GM18517 (cell line): ENCODE measurements around the gene ADM.
"Not testable (repeated sequence)": the region's sequence is repeated elsewhere in the genome, so short reads cannot be mapped to it uniquely, and the experiment has no call there.

Source experiments
- ATAC-seq: cut with Tn5 transposase; IDR thresholded peaks from one replicate; pipeline ENCODE4 v1.9.1; 2021; ENCODE audit warnings: mild to moderate bottlenecking, moderate library complexity; ENCODE audit not compliant: unreplicated experiment

Gene ADM

GRCh38 chr11:10304495-10305261, at the start of gene ADM:
Gene ADM (plus strand): TSS chr11:10305073. CDS start chr11:10305701, 628 bp downstream.
- ATAC-seq, result no peak

GRCh38 chr11:10255388-10256125, 49.3 kb upstream of the ADM start:
- no peak for ATAC-seq

GRCh38 chr11:10257478-10257877, 47.4 kb upstream of the ADM start:
- no peak for ATAC-seq

GRCh38 chr11:10261821-10262220, 43.1 kb upstream of the ADM start:
- ATAC-seq, result no peak

- ATAC-seq, result no peak
Measured at GRCh38 chr11:10263929-10264328, 40.9 kb upstream of the ADM start.

GRCh38 chr11:10264716-10265115, 40.2 kb upstream of the ADM start:
- ATAC-seq, result not testable (repeated sequence)

- ATAC-seq, result no peak
Measured at GRCh38 chr11:10265936-10266335, 38.9 kb upstream of the ADM start.

- ATAC-seq, result no peak
Measured at GRCh38 chr11:10267821-10268220, 37.1 kb upstream of the ADM start.

GRCh38 chr11:10268746-10269488, 36.0 kb upstream of the ADM start:
- no peak for ATAC-seq

- no peak for ATAC-seq
Measured at GRCh38 chr11:10272132-10272531, 32.7 kb upstream of the ADM start.

GRCh38 chr11:10273738-10274137, 31.1 kb upstream of the ADM start:
- ATAC-seq, result no peak

- ATAC-seq, result no peak
Measured at GRCh38 chr11:10274726-10275125, 30.1 kb upstream of the ADM start.

- ATAC-seq, result no peak
Measured at GRCh38 chr11:10275714-10276113, 29.2 kb upstream of the ADM start.

GRCh38 chr11:10282117-10282516, 22.8 kb upstream of the ADM start:
- ATAC-seq, result no peak

GRCh38 chr11:10283991-10284390, 20.9 kb upstream of the ADM start:
- no peak for ATAC-seq

- ATAC-seq, result no peak
Measured at GRCh38 chr11:10285148-10285802, 19.6 kb upstream of the ADM start.

- no peak for ATAC-seq
Measured at GRCh38 chr11:10287140-10287539, 17.7 kb upstream of the ADM start.

GRCh38 chr11:10287766-10288715, 16.8 kb upstream of the ADM start:
- ATAC-seq, result no peak

- ATAC-seq, result no peak
Measured at GRCh38 chr11:10288881-10289764, 15.8 kb upstream of the ADM start.
